ENCODE results near the gene NFATC4.

NFATC4 gene

GRCh38 chr14:24329736-24330135 lies 38.2 kb upstream of the NFATC4 start:
- Histone ChIP-seq H3K4me3 (ENCODE audit: insufficient read depth, low read depth, low read length) (no peak overlapping the region), H3K27me3 (ENCODE audit: control insufficient read depth, insufficient read depth, low read length, poor library complexity, severe bottlenecking) (peaks cover 56% of the 10 kb centered on the region), H3K36me3 (ENCODE audit: control insufficient read depth, insufficient read depth, low read length) (no peaks in the 10 kb centered on the region), H3K9me3 (ENCODE audit: control insufficient read depth, low read length) (no peaks in the 10 kb centered on the region), H3K27ac (ENCODE audit: insufficient read depth, low read depth, low read length, poor library complexity, severe bottlenecking) (no peak overlapping the region), H3K4me1 (ENCODE audit: control insufficient read depth, insufficient read depth, low read length) (peaks cover 12% of the 10 kb centered on the region)
- 87 to 90% methylated on average over 9 of the region's 9 CpGs for WGBS, 2 experiments

GRCh38 chr14:24330973-24331674 lies 36.9 kb upstream of the NFATC4 start:
- Histone ChIP-seq H3K27ac (ENCODE audit: insufficient read depth, low read depth, low read length, poor library complexity, severe bottlenecking) (no peak overlapping the region), H3K36me3 (ENCODE audit: control insufficient read depth, insufficient read depth, low read length) (no peaks in the 10 kb centered on the region), H3K4me3 (ENCODE audit: insufficient read depth, low read depth, low read length) (no peak overlapping the region), H3K4me1 (ENCODE audit: control insufficient read depth, insufficient read depth, low read length) (peaks cover 21% of the 10 kb centered on the region), H3K27me3 (ENCODE audit: control insufficient read depth, insufficient read depth, low read length, poor library complexity, severe bottlenecking) (peaks cover 70% of the 10 kb centered on the region), H3K9me3 (ENCODE audit: control insufficient read depth, low read length) (no peaks in the 10 kb centered on the region)
- WGBS, 2 experiments = 89 to 90% methylated on average over 10 of the region's 10 CpGs

- peaks cover 76% of the 10 kb centered on the region for H3K27me3 ChIP-seq (ENCODE audit: control insufficient read depth, insufficient read depth, low read length, poor library complexity, severe bottlenecking)
- H3K4me3 ChIP-seq (ENCODE audit: insufficient read depth, low read depth, low read length) = no peak overlapping the region
- WGBS, 2 experiments = 77 to 78% methylated on average over 26 of the region's 26 CpGs
Observed at GRCh38 chr14:24331731-24332267, 36.2 kb upstream of the NFATC4 start.

GRCh38 chr14:24332268-24332993 lies 35.6 kb upstream of the NFATC4 start:
- 4% methylated on average over 56 of the region's 56 CpGs for WGBS, 2 experiments
- H3K36me3 ChIP-seq (ENCODE audit: control insufficient read depth, insufficient read depth, low read length) = no peaks in the 10 kb centered on the region
- peaks cover 83% of the 10 kb centered on the region for H3K27me3 ChIP-seq (ENCODE audit: control insufficient read depth, insufficient read depth, low read length, poor library complexity, severe bottlenecking)
- H3K4me3 ChIP-seq (ENCODE audit: insufficient read depth, low read depth, low read length) = peak overlapping the region; percentile 12
- H3K9me3 ChIP-seq (ENCODE audit: control insufficient read depth, low read length) = no peaks in the 10 kb centered on the region
- no peak overlapping the region for H3K27ac ChIP-seq (ENCODE audit: insufficient read depth, low read depth, low read length, poor library complexity, severe bottlenecking)
- H3K4me1 ChIP-seq (ENCODE audit: control insufficient read depth, insufficient read depth, low read length) = peaks cover 21% of the 10 kb centered on the region

More at GRCh38 chr14:24331731-24332267, 36.2 kb upstream of the NFATC4 start:
- H3K9me3 ChIP-seq (ENCODE audit: control insufficient read depth, low read length) = no peaks in the 10 kb centered on the region
- H3K4me1 ChIP-seq (ENCODE audit: control insufficient read depth, insufficient read depth, low read length) = peaks cover 21% of the 10 kb centered on the region
- H3K36me3 ChIP-seq (ENCODE audit: control insufficient read depth, insufficient read depth, low read length) = no peaks in the 10 kb centered on the region
- no peak overlapping the region for H3K27ac ChIP-seq (ENCODE audit: insufficient read depth, low read depth, low read length, poor library complexity, severe bottlenecking)

GRCh38 chr14:24334431-24335291 lies 33.3 kb upstream of the NFATC4 start, which contains the start of gene ADCY4:
Gene ADCY4, minus strand, starts transcription at chr14:24335071. Its CDS starts 419 bp downstream, at chr14:24334652.
- Histone ChIP-seq H3K36me3 (ENCODE audit: control insufficient read depth, insufficient read depth, low read length) (no peaks in the 10 kb centered on the region), H3K4me1 (ENCODE audit: control insufficient read depth, insufficient read depth, low read length) (peaks cover 21% of the 10 kb centered on the region), H3K9me3 (ENCODE audit: control insufficient read depth, low read length) (no peaks in the 10 kb centered on the region), H3K4me3 (ENCODE audit: insufficient read depth, low read depth, low read length) (peak within 1 kb of the TSS; percentile 27), H3K27ac (ENCODE audit: insufficient read depth, low read depth, low read length, poor library complexity, severe bottlenecking) (no peak within 1 kb of the TSS), H3K27me3 (ENCODE audit: control insufficient read depth, insufficient read depth, low read length, poor library complexity, severe bottlenecking) (peaks cover 100% of the 10 kb centered on the region)
- 1 to 2% methylated on average over 65 of the region's 65 CpGs for WGBS, 2 experiments

- H3K36me3 ChIP-seq (ENCODE audit: control insufficient read depth, insufficient read depth, low read length) = no peaks in the 10 kb centered on the region
- H3K27ac ChIP-seq (ENCODE audit: insufficient read depth, low read depth, low read length, poor library complexity, severe bottlenecking) = no peak overlapping the region
- H3K4me1 ChIP-seq (ENCODE audit: control insufficient read depth, insufficient read depth, low read length) = peaks cover 21% of the 10 kb centered on the region
- WGBS, 2 experiments = 67 to 72% methylated on average over 12 of the region's 12 CpGs
- no peaks in the 10 kb centered on the region for H3K9me3 ChIP-seq (ENCODE audit: control insufficient read depth, low read length)
- H3K27me3 ChIP-seq (ENCODE audit: control insufficient read depth, insufficient read depth, low read length, poor library complexity, severe bottlenecking) = peaks cover 100% of the 10 kb centered on the region
- H3K4me3 ChIP-seq (ENCODE audit: insufficient read depth, low read depth, low read length) = no peak overlapping the region
Observed at GRCh38 chr14:24335461-24336171, 32.4 kb upstream of the NFATC4 start.

- Histone ChIP-seq H3K27me3 (ENCODE audit: control insufficient read depth, insufficient read depth, low read length, poor library complexity, severe bottlenecking) (peaks cover 100% of the 10 kb centered on the region), H3K36me3 (ENCODE audit: control insufficient read depth, insufficient read depth, low read length) (no peaks in the 10 kb centered on the region), H3K9me3 (ENCODE audit: control insufficient read depth, low read length) (no peaks in the 10 kb centered on the region), H3K27ac (ENCODE audit: insufficient read depth, low read depth, low read length, poor library complexity, severe bottlenecking) (no peak overlapping the region), H3K4me1 (ENCODE audit: control insufficient read depth, insufficient read depth, low read length) (peaks cover 21% of the 10 kb centered on the region), H3K4me3 (ENCODE audit: insufficient read depth, low read depth, low read length) (no peak overlapping the region)
- WGBS, 2 experiments = 84 to 85% methylated on average over 7 of the region's 7 CpGs
Observed at GRCh38 chr14:24337144-24337823, 30.7 kb upstream of the NFATC4 start.

GRCh38 chr14:24337824-24338175 lies 30.2 kb upstream of the NFATC4 start:
- Histone ChIP-seq H3K4me1 (ENCODE audit: control insufficient read depth, insufficient read depth, low read length) (peaks cover 16% of the 10 kb centered on the region), H3K27me3 (ENCODE audit: control insufficient read depth, insufficient read depth, low read length, poor library complexity, severe bottlenecking) (peaks cover 98% of the 10 kb centered on the region), H3K36me3 (ENCODE audit: control insufficient read depth, insufficient read depth, low read length) (no peaks in the 10 kb centered on the region), H3K27ac (ENCODE audit: insufficient read depth, low read depth, low read length, poor library complexity, severe bottlenecking) (no peak overlapping the region), H3K9me3 (ENCODE audit: control insufficient read depth, low read length) (no peaks in the 10 kb centered on the region), H3K4me3 (ENCODE audit: insufficient read depth, low read depth, low read length) (no peak overlapping the region)
- 87 to 89% methylated on average over 8 of the region's 8 CpGs for WGBS, 2 experiments

GRCh38 chr14:24338843-24339242 lies 29.1 kb upstream of the NFATC4 start:
- Histone ChIP-seq H3K27me3 (ENCODE audit: control insufficient read depth, insufficient read depth, low read length, poor library complexity, severe bottlenecking) (peaks cover 95% of the 10 kb centered on the region), H3K4me1 (ENCODE audit: control insufficient read depth, insufficient read depth, low read length) (peaks cover 15% of the 10 kb centered on the region), H3K27ac (ENCODE audit: insufficient read depth, low read depth, low read length, poor library complexity, severe bottlenecking) (no peak overlapping the region), H3K4me3 (ENCODE audit: insufficient read depth, low read depth, low read length) (no peak overlapping the region), H3K9me3 (ENCODE audit: control insufficient read depth, low read length) (no peaks in the 10 kb centered on the region), H3K36me3 (ENCODE audit: control insufficient read depth, insufficient read depth, low read length) (no peaks in the 10 kb centered on the region)
- 78 to 79% methylated on average over 14 of the region's 14 CpGs for WGBS, 2 experiments
